ENCODE results near the gene PLEKHG3.

PLEKHG3 gene

DNA sequence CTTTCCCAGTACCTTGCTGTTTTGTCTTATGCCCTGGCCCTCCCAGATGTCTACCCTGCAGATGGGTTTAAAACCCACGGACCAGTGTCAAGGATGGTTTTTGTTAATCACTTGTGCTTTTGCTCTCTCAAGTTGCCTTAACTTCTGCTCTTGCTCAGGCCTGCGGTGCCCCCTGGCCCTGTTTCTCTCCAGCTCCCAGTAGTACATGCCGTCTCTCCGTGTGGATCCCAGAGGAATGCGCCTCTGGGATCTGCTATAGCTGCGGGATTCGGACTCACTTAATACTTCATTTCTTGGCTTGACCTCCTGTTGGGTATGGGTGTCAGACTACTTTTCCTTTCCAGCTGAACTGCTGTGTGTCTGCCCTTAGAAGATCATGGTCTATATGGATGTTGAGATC, 14.5 kb downstream of the PLEKHG3 start:
- H3K4me3 ChIP-seq (ENCODE audit: control insufficient read depth, low read depth, low read length) = no peak overlapping the region
- no peak for DNase-seq (ENCODE audit: low read depth)
- TF ChIP-seq, protein P1, sequence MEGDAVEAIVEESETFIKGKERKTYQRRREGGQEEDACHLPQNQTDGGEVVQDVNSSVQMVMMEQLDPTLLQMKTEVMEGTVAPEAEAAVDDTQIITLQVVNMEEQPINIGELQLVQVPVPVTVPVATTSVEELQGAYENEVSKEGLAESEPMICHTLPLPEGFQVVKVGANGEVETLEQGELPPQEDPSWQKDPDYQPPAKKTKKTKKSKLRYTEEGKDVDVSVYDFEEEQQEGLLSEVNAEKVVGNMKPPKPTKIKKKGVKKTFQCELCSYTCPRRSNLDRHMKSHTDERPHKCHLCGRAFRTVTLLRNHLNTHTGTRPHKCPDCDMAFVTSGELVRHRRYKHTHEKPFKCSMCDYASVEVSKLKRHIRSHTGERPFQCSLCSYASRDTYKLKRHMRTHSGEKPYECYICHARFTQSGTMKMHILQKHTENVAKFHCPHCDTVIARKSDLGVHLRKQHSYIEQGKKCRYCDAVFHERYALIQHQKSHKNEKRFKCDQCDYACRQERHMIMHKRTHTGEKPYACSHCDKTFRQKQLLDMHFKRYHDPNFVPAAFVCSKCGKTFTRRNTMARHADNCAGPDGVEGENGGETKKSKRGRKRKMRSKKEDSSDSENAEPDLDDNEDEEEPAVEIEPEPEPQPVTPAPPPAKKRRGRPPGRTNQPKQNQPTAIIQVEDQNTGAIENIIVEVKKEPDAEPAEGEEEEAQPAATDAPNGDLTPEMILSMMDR (conservative IDR thresholded peaks at IDR 0.05; ENCODE audit: control insufficient read depth, insufficient read depth, low read depth, low read length) = no peak

- DNase-seq (ENCODE audit: low read depth) = no peak
- H3K4me3 ChIP-seq (ENCODE audit: control insufficient read depth, low read depth, low read length) = no peak overlapping the region
- TF ChIP-seq, protein P1 (conservative IDR thresholded peaks at IDR 0.05; ENCODE audit: control insufficient read depth, insufficient read depth, low read depth, low read length) = no peak
These were observed 15.4 kb downstream of the PLEKHG3 start for GRCh38 chr14:64719601-64720000.

GRCh38 chr14:64720131-64720576, 15.9 kb downstream of the PLEKHG3 start:
- TF ChIP-seq, protein P1 (conservative IDR thresholded peaks at IDR 0.05; ENCODE audit: control insufficient read depth, insufficient read depth, low read depth, low read length) = no peak
- peak; percentile 83 for DNase-seq (ENCODE audit: low read depth)
- no peak overlapping the region for H3K4me3 ChIP-seq (ENCODE audit: control insufficient read depth, low read depth, low read length)

- DNase-seq (ENCODE audit: low read depth) = peak; percentile 76
- H3K4me3 ChIP-seq (ENCODE audit: control insufficient read depth, low read depth, low read length) = no peak overlapping the region
- TF ChIP-seq, protein P1 (conservative IDR thresholded peaks at IDR 0.05; ENCODE audit: control insufficient read depth, insufficient read depth, low read depth, low read length) = no peak
These were observed 17.2 kb downstream of the PLEKHG3 start for GRCh38 chr14:64721391-64721791.

GRCh38 chr14:64721899-64722298, 17.7 kb downstream of the PLEKHG3 start:
- no peak overlapping the region for H3K4me3 ChIP-seq (ENCODE audit: control insufficient read depth, low read depth, low read length)
- no peak for DNase-seq (ENCODE audit: low read depth)

DNA sequence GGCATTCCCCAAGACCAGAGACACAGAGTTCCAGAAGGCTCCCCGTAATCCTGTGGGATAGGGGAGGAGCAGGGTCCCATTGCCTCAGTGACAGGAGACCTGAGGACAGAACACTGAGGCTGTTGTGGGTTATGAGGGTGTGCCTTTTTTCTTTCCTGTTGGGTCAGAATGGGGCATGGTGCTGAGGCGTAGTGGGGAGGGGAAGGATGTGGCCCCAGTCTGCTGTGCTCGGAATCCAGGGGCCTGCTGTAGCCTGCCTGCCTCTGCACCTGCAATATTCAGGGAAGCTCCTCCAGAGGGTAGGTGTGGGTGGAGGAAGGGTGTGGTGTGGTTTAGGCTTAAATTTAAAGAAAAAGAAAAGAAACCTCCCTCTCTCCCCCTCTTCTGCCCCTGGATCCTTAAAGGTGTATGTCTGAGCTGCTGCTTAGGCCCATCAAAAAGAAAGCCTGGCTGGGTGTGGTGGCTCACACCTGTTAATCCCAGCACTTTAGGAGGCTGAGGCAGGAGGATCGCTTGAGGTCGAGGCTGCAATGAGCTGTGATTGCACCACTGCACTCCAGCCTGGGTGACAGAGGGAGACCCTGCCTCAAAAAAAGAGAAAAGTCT, 18.7 kb downstream of the PLEKHG3 start:
- TF ChIP-seq, protein P1 (conservative IDR thresholded peaks at IDR 0.05; ENCODE audit: control insufficient read depth, insufficient read depth, low read depth, low read length) = no peak
- no peak overlapping the region for H3K4me3 ChIP-seq (ENCODE audit: control insufficient read depth, low read depth, low read length)
- no peak for DNase-seq (ENCODE audit: low read depth)

More at GRCh38 chr14:64721899-64722298, 17.7 kb downstream of the PLEKHG3 start:
- TF ChIP-seq, protein P1 (conservative IDR thresholded peaks at IDR 0.05; ENCODE audit: control insufficient read depth, insufficient read depth, low read depth, low read length) = no peak
